ENCODE data around the gene TMEM259. TPM values are rescaled to one million over a fixed set of nuclear protein-coding genes. Genes with fewer than 3 reads are reported as not detected.
A peak's percentile ranks its signal among the peaks of the same experiment; 100 is the strongest.

Gene TMEM259
- total and polyA plus RNA-seq, 2 experiments from 2014 or later: 82.8 to 196 TPM

DNA sequence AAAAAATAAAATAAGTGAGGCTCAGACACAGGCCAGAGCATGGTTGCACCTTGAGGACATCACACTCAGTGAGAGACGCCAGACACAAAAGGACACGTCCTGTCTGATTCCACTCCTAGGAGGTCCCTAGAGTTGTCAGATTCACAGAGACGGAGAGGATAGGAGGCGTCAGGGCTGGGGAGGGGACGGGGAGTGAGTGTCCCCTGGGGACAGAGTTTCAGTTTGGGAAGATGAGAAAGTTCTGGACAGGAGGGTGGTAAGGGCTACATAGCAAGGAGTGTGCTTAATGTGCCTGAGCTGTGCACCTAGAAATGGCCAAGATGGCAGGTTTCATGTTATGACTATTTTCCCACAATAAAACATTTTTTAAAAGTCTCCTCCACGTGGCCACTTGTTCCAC is 22.9 kb downstream of the TMEM259 start:
- peaks cover 45% of the 10 kb centered on the region for H3K27me3 ChIP-seq (ENCODE audit: insufficient read depth)
- Mint-ChIP-seq H3K36me3 (ENCODE audit: low read depth) (no peaks in the 10 kb centered on the region), H3K9me3 (no peaks in the 10 kb centered on the region), H3K4me1 (peaks cover 3% of the 10 kb centered on the region; the same call in 2 of the 3 replicates), H3K27ac (no peak overlapping the region), H3K4me3 (no peak overlapping the region), H3K27me3 (ENCODE audit: insufficient read depth, low read depth, poor library complexity) (peaks cover 50% of the 10 kb centered on the region)
- TF ChIP-seq ZNF331 (CRISPR knock-in tag; IDR thresholded peaks at IDR 0.05; ENCODE audit: low read depth) (no peak), POLR2AphosphoS5 (IDR thresholded peaks at IDR 0.05; ENCODE audit: low read depth) (no peak), CREB1 (CRISPR knock-in tag; IDR thresholded peaks at IDR 0.05; ENCODE audit: low read depth) (no peak)
- TF ChIP-seq, protein P1, sequence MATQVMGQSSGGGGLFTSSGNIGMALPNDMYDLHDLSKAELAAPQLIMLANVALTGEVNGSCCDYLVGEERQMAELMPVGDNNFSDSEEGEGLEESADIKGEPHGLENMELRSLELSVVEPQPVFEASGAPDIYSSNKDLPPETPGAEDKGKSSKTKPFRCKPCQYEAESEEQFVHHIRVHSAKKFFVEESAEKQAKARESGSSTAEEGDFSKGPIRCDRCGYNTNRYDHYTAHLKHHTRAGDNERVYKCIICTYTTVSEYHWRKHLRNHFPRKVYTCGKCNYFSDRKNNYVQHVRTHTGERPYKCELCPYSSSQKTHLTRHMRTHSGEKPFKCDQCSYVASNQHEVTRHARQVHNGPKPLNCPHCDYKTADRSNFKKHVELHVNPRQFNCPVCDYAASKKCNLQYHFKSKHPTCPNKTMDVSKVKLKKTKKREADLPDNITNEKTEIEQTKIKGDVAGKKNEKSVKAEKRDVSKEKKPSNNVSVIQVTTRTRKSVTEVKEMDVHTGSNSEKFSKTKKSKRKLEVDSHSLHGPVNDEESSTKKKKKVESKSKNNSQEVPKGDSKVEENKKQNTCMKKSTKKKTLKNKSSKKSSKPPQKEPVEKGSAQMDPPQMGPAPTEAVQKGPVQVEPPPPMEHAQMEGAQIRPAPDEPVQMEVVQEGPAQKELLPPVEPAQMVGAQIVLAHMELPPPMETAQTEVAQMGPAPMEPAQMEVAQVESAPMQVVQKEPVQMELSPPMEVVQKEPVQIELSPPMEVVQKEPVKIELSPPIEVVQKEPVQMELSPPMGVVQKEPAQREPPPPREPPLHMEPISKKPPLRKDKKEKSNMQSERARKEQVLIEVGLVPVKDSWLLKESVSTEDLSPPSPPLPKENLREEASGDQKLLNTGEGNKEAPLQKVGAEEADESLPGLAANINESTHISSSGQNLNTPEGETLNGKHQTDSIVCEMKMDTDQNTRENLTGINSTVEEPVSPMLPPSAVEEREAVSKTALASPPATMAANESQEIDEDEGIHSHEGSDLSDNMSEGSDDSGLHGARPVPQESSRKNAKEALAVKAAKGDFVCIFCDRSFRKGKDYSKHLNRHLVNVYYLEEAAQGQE (IDR thresholded peaks at IDR 0.05; ENCODE audit: unreplicated experiment): no peak
- no peaks in the 10 kb centered on the region for H3K9me2 ChIP-seq (ENCODE audit: insufficient read depth)
- peaks cover 15% of the 10 kb centered on the region for H3F3A ChIP-seq (replicated peaks; ENCODE audit: low read depth)
- no peaks in the 10 kb centered on the region for H3K79me2 ChIP-seq (replicated peaks; ENCODE audit: insufficient read depth)
- DNase-seq (ENCODE audit: low spot score): no peak
- ATAC-seq: no peak
- 0 out of 2 replicates have a peak, but pooled peaks cover 2% of the 10 kb centered on the region for H4K20me1 ChIP-seq (replicated peaks; ENCODE audit: insufficient read depth)
- no peak overlapping the region for H3K27ac ChIP-seq (ENCODE audit: low read depth)
- no peak overlapping the region for H3K4me3 ChIP-seq
- no peak overlapping the region for H2AFZ ChIP-seq
- no peaks in the 10 kb centered on the region; the same call in 1 of the 2 replicates for H3K4me1 ChIP-seq (ENCODE audit: insufficient read depth)
- H3K36me3 ChIP-seq (ENCODE audit: insufficient read depth): no peaks in the 10 kb centered on the region
- H3K4me2 ChIP-seq: no peak overlapping the region

DNA sequence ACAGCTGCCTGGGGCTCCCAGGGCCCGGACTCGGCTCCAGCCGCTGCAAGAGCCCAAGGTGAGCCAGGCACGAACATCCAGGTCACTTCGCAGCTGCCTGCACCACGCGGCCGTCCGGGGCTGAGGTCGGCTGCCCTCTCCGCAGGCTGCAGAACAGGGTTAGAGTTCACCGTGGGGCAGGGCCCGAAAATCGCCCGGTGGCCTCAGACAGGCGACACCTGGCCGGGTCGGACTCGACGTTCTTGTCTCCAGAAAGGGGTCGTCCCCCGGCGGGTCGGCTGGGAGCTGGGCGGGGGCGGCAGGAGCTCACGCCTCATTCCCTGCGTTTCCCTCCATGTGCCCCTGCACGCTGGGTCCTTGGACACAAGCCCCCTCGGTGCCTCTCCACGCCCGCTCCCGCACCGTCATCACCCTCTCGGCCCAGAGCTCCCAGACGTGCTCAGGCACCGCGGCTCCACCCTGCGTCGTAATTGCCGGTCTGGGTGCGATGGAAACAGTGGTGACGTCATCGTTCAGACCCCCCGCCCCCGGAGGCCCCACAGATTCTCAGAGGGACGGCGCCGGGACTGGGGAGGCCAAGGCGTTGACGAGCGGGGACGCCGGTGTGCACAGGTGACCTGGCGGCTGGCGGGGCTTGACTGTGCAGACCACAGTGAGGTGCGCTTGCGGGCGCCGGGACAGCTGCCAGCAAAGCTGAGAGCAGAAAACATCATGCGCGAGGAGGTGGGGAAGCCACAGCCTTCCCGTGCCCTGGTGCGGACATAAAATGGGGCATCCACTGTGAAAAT is 24.7 kb downstream of the TMEM259 start:
- Histone ChIP-seq H2AFZ (0 out of 2 replicates have a peak overlapping the region, but pooled peaks have one; percentile 14), H3K4me2 (peak overlapping the region; percentile 86), H3K79me2 (replicated peaks; ENCODE audit: insufficient read depth) (no peaks in the 10 kb centered on the region), H3K4me3 (peak overlapping the region; percentile 55), H3K36me3 (ENCODE audit: insufficient read depth) (no peaks in the 10 kb centered on the region), H4K20me1 (replicated peaks; ENCODE audit: insufficient read depth) (0 out of 2 replicates have a peak, but pooled peaks cover 2% of the 10 kb centered on the region), H3K27me3 (ENCODE audit: insufficient read depth) (peaks cover 38% of the 10 kb centered on the region), H3K4me1 (ENCODE audit: insufficient read depth) (no peaks in the 10 kb centered on the region; the same call in 1 of the 2 replicates), H3K27ac (ENCODE audit: low read depth) (no peak overlapping the region), H3F3A (replicated peaks; ENCODE audit: low read depth) (peaks cover 19% of the 10 kb centered on the region), H3K9me2 (ENCODE audit: insufficient read depth) (no peaks in the 10 kb centered on the region)
- Mint-ChIP-seq H3K9me3 (no peaks in the 10 kb centered on the region), H3K27ac (no peak overlapping the region), H3K36me3 (ENCODE audit: low read depth) (peaks cover 4% of the 10 kb centered on the region), H3K4me3 (peak overlapping the region; percentile 61), H3K27me3 (ENCODE audit: insufficient read depth, low read depth, poor library complexity) (peaks cover 42% of the 10 kb centered on the region), H3K4me1 (peaks cover 2% of the 10 kb centered on the region; the same call in 2 of the 3 replicates)
- peak; percentile 28 for ATAC-seq
- DNase-seq (ENCODE audit: low spot score): peak; percentile 75
- TF ChIP-seq EZH2 (IDR thresholded peaks at IDR 0.05; ENCODE audit: low read depth, unreplicated experiment): no peak
- TF ChIP-seq CREB1 (CRISPR knock-in tag; IDR thresholded peaks at IDR 0.05; ENCODE audit: low read depth): peak; percentile 96
- TF ChIP-seq, protein P2, sequence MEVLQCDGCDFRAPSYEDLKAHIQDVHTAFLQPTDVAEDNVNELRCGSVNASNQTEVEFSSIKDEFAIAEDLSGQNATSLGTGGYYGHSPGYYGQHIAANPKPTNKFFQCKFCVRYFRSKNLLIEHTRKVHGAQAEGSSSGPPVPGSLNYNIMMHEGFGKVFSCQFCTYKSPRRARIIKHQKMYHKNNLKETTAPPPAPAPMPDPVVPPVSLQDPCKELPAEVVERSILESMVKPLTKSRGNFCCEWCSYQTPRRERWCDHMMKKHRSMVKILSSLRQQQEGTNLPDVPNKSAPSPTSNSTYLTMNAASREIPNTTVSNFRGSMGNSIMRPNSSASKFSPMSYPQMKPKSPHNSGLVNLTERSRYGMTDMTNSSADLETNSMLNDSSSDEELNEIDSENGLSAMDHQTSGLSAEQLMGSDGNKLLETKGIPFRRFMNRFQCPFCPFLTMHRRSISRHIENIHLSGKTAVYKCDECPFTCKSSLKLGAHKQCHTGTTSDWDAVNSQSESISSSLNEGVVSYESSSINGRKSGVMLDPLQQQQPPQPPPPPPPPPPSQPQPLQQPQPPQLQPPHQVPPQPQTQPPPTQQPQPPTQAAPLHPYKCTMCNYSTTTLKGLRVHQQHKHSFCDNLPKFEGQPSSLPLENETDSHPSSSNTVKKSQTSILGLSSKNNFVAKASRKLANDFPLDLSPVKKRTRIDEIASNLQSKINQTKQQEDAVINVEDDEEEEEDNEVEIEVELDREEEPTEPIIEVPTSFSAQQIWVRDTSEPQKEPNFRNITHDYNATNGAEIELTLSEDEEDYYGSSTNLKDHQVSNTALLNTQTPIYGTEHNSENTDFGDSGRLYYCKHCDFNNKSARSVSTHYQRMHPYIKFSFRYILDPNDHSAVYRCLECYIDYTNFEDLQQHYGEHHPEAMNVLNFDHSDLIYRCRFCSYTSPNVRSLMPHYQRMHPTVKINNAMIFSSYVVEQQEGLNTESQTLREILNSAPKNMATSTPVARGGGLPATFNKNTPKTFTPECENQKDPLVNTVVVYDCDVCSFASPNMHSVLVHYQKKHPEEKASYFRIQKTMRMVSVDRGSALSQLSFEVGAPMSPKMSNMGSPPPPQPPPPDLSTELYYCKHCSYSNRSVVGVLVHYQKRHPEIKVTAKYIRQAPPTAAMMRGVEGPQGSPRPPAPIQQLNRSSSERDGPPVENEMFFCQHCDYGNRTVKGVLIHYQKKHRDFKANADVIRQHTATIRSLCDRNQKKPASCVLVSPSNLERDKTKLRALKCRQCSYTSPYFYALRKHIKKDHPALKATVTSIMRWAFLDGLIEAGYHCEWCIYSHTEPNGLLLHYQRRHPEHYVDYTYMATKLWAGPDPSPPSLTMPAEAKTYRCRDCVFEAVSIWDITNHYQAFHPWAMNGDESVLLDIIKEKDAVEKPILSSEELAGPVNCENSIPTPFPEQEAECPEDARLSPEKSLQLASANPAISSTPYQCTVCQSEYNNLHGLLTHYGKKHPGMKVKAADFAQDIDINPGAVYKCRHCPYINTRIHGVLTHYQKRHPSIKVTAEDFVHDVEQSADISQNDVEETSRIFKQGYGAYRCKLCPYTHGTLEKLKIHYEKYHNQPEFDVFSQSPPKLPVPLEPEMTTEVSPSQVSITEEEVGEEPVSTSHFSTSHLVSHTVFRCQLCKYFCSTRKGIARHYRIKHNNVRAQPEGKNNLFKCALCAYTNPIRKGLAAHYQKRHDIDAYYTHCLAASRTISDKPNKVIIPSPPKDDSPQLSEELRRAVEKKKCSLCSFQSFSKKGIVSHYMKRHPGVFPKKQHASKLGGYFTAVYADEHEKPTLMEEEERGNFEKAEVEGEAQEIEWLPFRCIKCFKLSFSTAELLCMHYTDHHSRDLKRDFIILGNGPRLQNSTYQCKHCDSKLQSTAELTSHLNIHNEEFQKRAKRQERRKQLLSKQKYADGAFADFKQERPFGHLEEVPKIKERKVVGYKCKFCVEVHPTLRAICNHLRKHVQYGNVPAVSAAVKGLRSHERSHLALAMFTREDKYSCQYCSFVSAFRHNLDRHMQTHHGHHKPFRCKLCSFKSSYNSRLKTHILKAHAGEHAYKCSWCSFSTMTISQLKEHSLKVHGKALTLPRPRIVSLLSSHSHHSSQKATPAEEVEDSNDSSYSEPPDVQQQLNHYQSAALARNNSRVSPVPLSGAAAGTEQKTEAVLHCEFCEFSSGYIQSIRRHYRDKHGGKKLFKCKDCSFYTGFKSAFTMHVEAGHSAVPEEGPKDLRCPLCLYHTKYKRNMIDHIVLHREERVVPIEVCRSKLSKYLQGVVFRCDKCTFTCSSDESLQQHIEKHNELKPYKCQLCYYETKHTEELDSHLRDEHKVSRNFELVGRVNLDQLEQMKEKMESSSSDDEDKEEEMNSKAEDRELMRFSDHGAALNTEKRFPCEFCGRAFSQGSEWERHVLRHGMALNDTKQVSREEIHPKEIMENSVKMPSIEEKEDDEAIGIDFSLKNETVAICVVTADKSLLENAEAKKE (CRISPR knock-in tag; IDR thresholded peaks at IDR 0.05): no peak
- no peak for TF ChIP-seq ZNF114 (CRISPR knock-in tag; IDR thresholded peaks at IDR 0.05)
- no peak for TF ChIP-seq NANOG (IDR thresholded peaks at IDR 0.05; ENCODE audit: borderline replicate concordance)
- TF ChIP-seq ZNF331 (CRISPR knock-in tag; IDR thresholded peaks at IDR 0.05; ENCODE audit: low read depth): no peak

Data from GM23338 (cell line).